Daoy (cell line): ENCODE data around the gene PRKAR1B. TPM values are rescaled to one million over a fixed set of nuclear protein-coding genes. Genes with fewer than 3 reads are reported as not detected.
"Not testable (repeated sequence)": the region's sequence is repeated elsewhere in the genome, so short reads cannot be mapped to it uniquely, and the experiment has no call there.

Experiments used
- DNase-seq: peaks from one replicate; pipeline ENCODE4 v3.0.0-alpha.2; 2015; ENCODE audit warnings: low read depth
- total RNA-seq: library from RNA; depleted of rRNA; stranded (reverse); fragments of >200 nt; shearing (Covaris generic); gene quantifications from 2 replicates; pipeline ENCODE4 v1.2.3, GENCODE V29; 2014

PRKAR1B gene
- total RNA-seq, 1 experiment from 2014 or later: 31.8 TPM

GRCh38 chr7:668139-668931 lies 58.7 kb downstream of the PRKAR1B start:
- no peak for DNase-seq

- no peak for DNase-seq
These were observed 60.4 kb downstream of the PRKAR1B start for GRCh38 chr7:666454-667292.

- no peak for DNase-seq
These were observed 61.2 kb downstream of the PRKAR1B start for GRCh38 chr7:665736-666453.

GRCh38 chr7:664997-665735 lies 61.9 kb downstream of the PRKAR1B start:
- no peak for DNase-seq

- DNase-seq: no peak
These were observed 62.7 kb downstream of the PRKAR1B start for GRCh38 chr7:664402-664775.

- no peak for DNase-seq
These were observed 64.5 kb downstream of the PRKAR1B start for GRCh38 chr7:662576-662975.

- no peak for DNase-seq
These were observed 67.1 kb downstream of the PRKAR1B start for GRCh38 chr7:659996-660395.

GRCh38 chr7:659306-659847 lies 67.7 kb downstream of the PRKAR1B start:
- DNase-seq: no peak

GRCh38 chr7:657565-658119 lies 69.4 kb downstream of the PRKAR1B start:
- no peak for DNase-seq

GRCh38 chr7:657010-657409 lies 70.1 kb downstream of the PRKAR1B start:
- not testable (repeated sequence) for DNase-seq

- no peak for DNase-seq
These were observed 71.3 kb downstream of the PRKAR1B start for GRCh38 chr7:655758-656157.

- DNase-seq: no peak
These were observed 73.0 kb downstream of the PRKAR1B start for GRCh38 chr7:653829-654764.

GRCh38 chr7:652881-653280 lies 74.2 kb downstream of the PRKAR1B start:
- no peak for DNase-seq

- not testable (repeated sequence) for DNase-seq
These were observed 74.9 kb downstream of the PRKAR1B start for GRCh38 chr7:652167-652566.

GRCh38 chr7:651032-651728 lies 75.9 kb downstream of the PRKAR1B start:
- no peak for DNase-seq

- no peak for DNase-seq
These were observed 76.6 kb downstream of the PRKAR1B start for GRCh38 chr7:650339-651031.

GRCh38 chr7:646951-647350 lies 80.1 kb downstream of the PRKAR1B start:
- no peak for DNase-seq

- no peak for DNase-seq
These were observed 80.6 kb downstream of the PRKAR1B start for GRCh38 chr7:646487-646886.

- no peak for DNase-seq
These were observed 81.5 kb downstream of the PRKAR1B start for GRCh38 chr7:645606-646005.
